22Rv1 (cell line): ENCODE data around the gene ST3GAL3.

ENCODE experiments used
- ZFX ChIP-seq: fragments of 450-650 bp; IDR thresholded peaks from 2 replicates; pipeline ENCODE4 v1.6.1; 2017; ENCODE audit warnings: antibody characterized with exemption, borderline replicate concordance
- TF ChIP-seq, protein P1 (sequence below): fragments of 450-650 bp; IDR thresholded peaks from 2 replicates; pipeline ENCODE4 v1.5.1; 2017; ENCODE audit warnings: mild to moderate bottlenecking

DNA sequence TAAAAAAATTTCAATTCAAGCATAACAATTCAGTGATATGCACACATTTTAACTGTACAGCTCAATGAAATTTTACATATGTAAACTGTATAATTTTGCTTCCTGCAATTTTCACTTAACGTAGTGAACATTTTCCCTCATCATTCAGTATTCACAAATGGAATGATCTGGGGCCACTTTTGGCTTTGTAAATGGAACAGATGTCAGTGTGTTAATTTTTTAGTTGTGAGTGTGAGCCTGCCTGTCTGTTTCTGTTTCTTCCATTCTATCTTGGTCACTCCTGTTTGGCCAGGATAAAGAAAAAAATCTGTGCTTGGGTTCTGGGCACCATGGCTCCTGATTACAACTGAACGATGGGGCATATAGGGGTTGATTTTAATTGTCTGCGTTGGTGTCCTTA, 20.5 kb upstream of the ST3GAL3 start:
- TF ChIP-seq, protein P1, sequence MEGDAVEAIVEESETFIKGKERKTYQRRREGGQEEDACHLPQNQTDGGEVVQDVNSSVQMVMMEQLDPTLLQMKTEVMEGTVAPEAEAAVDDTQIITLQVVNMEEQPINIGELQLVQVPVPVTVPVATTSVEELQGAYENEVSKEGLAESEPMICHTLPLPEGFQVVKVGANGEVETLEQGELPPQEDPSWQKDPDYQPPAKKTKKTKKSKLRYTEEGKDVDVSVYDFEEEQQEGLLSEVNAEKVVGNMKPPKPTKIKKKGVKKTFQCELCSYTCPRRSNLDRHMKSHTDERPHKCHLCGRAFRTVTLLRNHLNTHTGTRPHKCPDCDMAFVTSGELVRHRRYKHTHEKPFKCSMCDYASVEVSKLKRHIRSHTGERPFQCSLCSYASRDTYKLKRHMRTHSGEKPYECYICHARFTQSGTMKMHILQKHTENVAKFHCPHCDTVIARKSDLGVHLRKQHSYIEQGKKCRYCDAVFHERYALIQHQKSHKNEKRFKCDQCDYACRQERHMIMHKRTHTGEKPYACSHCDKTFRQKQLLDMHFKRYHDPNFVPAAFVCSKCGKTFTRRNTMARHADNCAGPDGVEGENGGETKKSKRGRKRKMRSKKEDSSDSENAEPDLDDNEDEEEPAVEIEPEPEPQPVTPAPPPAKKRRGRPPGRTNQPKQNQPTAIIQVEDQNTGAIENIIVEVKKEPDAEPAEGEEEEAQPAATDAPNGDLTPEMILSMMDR = no peak
- no peak for TF ChIP-seq ZFX
